SK-N-SH treated with all-trans-retinoic acid at 6 μM for 48 hours (cell line): ENCODE data around the gene CSGALNACT2.

Source experiments
- ATAC-seq: fragments of 200-7000 bp; cut with Tn5 transposase; 3 replicates; pipeline ENCODE4 v1.9.1; 2020; ENCODE audit warnings: mild to moderate bottlenecking, moderate library complexity
- BACH2 ChIP-seq: fragments of 250-450 bp; sonication (Bioruptor Pico); IDR thresholded peaks from 2 replicates; pipeline ENCODE4 v1.9.0; 2021; ENCODE audit warnings: mild to moderate bottlenecking, borderline replicate concordance
- CREB5 ChIP-seq: fragments of 250-450 bp; sonication (Bioruptor Pico); IDR thresholded peaks from 2 replicates; pipeline ENCODE4 v1.5.1; 2020; ENCODE audit warnings: low read depth, mild to moderate bottlenecking, moderate library complexity
- CSRNP3 ChIP-seq: fragments of 250-450 bp; sonication (Bioruptor Pico); IDR thresholded peaks from 2 replicates; pipeline ENCODE4 v1.5.1; 2021; ENCODE audit warnings: mild to moderate bottlenecking, moderate library complexity
- ESRRG ChIP-seq: fragments of 250-450 bp; sonication (Bioruptor Pico); IDR thresholded peaks from 2 replicates; pipeline ENCODE4 v1.6.1; 2021; ENCODE audit warnings: mild to moderate bottlenecking
- GLIS3 ChIP-seq: fragments of 250-450 bp; sonication (Bioruptor Pico); IDR thresholded peaks from 2 replicates; pipeline ENCODE4 v1.5.0; 2020; ENCODE audit warnings: mild to moderate bottlenecking, moderate library complexity
- ISL1 ChIP-seq: fragments of 250-450 bp; sonication (Bioruptor Pico); IDR thresholded peaks from 2 replicates; pipeline ENCODE4 v2.1.2; 2022; ENCODE audit warnings: mild to moderate bottlenecking, moderate library complexity
- OSR1 ChIP-seq: fragments of 250-450 bp; sonication (Bioruptor Pico); IDR thresholded peaks from 2 replicates; pipeline ENCODE4 v1.8.0; 2022; ENCODE audit warnings: moderate library complexity, mild to moderate bottlenecking, inconsistent platforms
- PPARA ChIP-seq: fragments of 250-450 bp; sonication (Bioruptor Pico); IDR thresholded peaks from 2 replicates; pipeline ENCODE4 v1.5.0; 2020; ENCODE audit warnings: mild to moderate bottlenecking, borderline replicate concordance
- RARB ChIP-seq: fragments of 250-450 bp; sonication (Bioruptor Pico); IDR thresholded peaks from 2 replicates; pipeline ENCODE4 v1.8.0; 2021; ENCODE audit warnings: mild to moderate bottlenecking, moderate library complexity
- SNAI2 ChIP-seq: fragments of 250-450 bp; sonication (Bioruptor Pico); IDR thresholded peaks from 2 replicates; pipeline ENCODE4 v1.5.0; 2020; ENCODE audit warnings: mild to moderate bottlenecking, moderate library complexity
- TCF4 ChIP-seq: fragments of 250-450 bp; sonication (Bioruptor Pico); IDR thresholded peaks from 2 replicates; pipeline ENCODE4 v1.8.0; 2021; ENCODE audit warnings: mild to moderate bottlenecking, moderate library complexity, borderline replicate concordance
- TOX ChIP-seq: fragments of 250-450 bp; sonication (Bioruptor Pico); IDR thresholded peaks from 2 replicates; pipeline ENCODE4 v1.8.0; 2021; ENCODE audit warnings: mild to moderate bottlenecking, moderate library complexity, borderline replicate concordance
- ZC3H10 ChIP-seq: fragments of 250-450 bp; sonication (Bioruptor Pico); IDR thresholded peaks from 2 replicates; pipeline ENCODE4 v1.5.1; 2021; ENCODE audit warnings: mild to moderate bottlenecking, moderate library complexity
- ZFP3 ChIP-seq: fragments of 250-450 bp; sonication (Bioruptor Pico); IDR thresholded peaks from 2 replicates; pipeline ENCODE4 v1.5.0; 2020; ENCODE audit warnings: mild to moderate bottlenecking, moderate library complexity
- ZNF565 ChIP-seq: fragments of 450-650 bp; formaldehyde crosslinking; conservative IDR thresholded peaks from 2 replicates; pipeline ENCODE4 v1.5.0; 2020; ENCODE audit warnings: low read depth, mild to moderate bottlenecking, moderate library complexity
- ZNF70 ChIP-seq: fragments of 450-650 bp; formaldehyde crosslinking; IDR thresholded peaks from 2 replicates; pipeline ENCODE4 v1.5.0; 2020; ENCODE audit warnings: mild to moderate bottlenecking, moderate library complexity
- ZNF8 ChIP-seq: fragments of 450-650 bp; formaldehyde crosslinking; IDR thresholded peaks from 2 replicates; pipeline ENCODE4 v1.5.0; 2020; ENCODE audit warnings: mild to moderate bottlenecking, moderate library complexity
- TF ChIP-seq, protein P1 (sequence below): fragments of 250-450 bp; sonication (Bioruptor Pico); IDR thresholded peaks from 2 replicates; pipeline ENCODE4 v1.5.0; 2020; ENCODE audit warnings: mild to moderate bottlenecking, moderate library complexity
- TF ChIP-seq, protein P2 (sequence below): fragments of 250-450 bp; sonication (Bioruptor Pico); IDR thresholded peaks from 2 replicates; pipeline ENCODE4 v1.8.0; 2020; ENCODE audit warnings: mild to moderate bottlenecking, moderate library complexity, borderline replicate concordance

The CSGALNACT2 gene

GRCh38 chr10:43167498-43167889 is 29.2 kb downstream of the CSGALNACT2 start:
- no peak for ATAC-seq
- TF ChIP-seq, protein P1, sequence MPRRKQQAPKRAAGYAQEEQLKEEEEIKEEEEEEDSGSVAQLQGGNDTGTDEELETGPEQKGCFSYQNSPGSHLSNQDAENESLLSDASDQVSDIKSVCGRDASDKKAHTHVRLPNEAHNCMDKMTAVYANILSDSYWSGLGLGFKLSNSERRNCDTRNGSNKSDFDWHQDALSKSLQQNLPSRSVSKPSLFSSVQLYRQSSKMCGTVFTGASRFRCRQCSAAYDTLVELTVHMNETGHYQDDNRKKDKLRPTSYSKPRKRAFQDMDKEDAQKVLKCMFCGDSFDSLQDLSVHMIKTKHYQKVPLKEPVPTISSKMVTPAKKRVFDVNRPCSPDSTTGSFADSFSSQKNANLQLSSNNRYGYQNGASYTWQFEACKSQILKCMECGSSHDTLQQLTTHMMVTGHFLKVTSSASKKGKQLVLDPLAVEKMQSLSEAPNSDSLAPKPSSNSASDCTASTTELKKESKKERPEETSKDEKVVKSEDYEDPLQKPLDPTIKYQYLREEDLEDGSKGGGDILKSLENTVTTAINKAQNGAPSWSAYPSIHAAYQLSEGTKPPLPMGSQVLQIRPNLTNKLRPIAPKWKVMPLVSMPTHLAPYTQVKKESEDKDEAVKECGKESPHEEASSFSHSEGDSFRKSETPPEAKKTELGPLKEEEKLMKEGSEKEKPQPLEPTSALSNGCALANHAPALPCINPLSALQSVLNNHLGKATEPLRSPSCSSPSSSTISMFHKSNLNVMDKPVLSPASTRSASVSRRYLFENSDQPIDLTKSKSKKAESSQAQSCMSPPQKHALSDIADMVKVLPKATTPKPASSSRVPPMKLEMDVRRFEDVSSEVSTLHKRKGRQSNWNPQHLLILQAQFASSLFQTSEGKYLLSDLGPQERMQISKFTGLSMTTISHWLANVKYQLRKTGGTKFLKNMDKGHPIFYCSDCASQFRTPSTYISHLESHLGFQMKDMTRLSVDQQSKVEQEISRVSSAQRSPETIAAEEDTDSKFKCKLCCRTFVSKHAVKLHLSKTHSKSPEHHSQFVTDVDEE (CRISPR knock-in tag): no peak
- TF ChIP-seq ZNF70 (CRISPR knock-in tag) (no peak), ISL1 (CRISPR knock-in tag) (no peak)

- TF ChIP-seq BACH2 (no peak), TOX (no peak), ISL1 (CRISPR knock-in tag) (no peak), ZFP3 (CRISPR knock-in tag) (no peak), CREB5 (CRISPR knock-in tag) (no peak), OSR1 (CRISPR knock-in tag) (no peak), ZNF70 (CRISPR knock-in tag) (no peak)
- TF ChIP-seq, protein P2, sequence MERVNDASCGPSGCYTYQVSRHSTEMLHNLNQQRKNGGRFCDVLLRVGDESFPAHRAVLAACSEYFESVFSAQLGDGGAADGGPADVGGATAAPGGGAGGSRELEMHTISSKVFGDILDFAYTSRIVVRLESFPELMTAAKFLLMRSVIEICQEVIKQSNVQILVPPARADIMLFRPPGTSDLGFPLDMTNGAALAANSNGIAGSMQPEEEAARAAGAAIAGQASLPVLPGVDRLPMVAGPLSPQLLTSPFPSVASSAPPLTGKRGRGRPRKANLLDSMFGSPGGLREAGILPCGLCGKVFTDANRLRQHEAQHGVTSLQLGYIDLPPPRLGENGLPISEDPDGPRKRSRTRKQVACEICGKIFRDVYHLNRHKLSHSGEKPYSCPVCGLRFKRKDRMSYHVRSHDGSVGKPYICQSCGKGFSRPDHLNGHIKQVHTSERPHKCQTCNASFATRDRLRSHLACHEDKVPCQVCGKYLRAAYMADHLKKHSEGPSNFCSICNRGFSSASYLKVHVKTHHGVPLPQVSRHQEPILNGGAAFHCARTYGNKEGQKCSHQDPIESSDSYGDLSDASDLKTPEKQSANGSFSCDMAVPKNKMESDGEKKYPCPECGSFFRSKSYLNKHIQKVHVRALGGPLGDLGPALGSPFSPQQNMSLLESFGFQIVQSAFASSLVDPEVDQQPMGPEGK (CRISPR knock-in tag): no peak
- ATAC-seq: no peak; the same call in 1 of the 3 replicates
These were observed 32.2 kb downstream of the CSGALNACT2 start for GRCh38 chr10:43170491-43170890.

- ATAC-seq: no peak
These were observed 34.4 kb downstream of the CSGALNACT2 start for GRCh38 chr10:43172645-43173044.

DNA sequence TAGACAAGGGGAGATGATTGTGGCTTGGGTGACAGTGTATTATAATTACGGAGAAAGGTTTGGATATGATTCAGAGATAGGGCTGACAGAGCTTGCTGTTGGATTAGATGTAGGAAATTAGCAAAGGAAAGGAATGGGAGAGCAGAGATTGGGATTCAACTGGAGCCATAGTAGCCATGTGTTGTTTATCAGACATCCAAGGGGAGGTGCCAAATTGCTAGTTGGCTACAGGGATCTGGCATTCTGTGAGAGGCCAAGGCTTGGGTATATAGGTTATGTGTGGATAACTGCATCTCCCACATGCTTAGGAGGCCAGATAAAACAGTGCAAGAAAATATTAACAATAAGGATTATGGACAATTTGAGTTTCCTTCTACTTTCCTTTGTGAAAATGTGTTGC is 34.9 kb downstream of the CSGALNACT2 start:
- no peak; the same call in 2 of the 3 replicates for ATAC-seq
- TF ChIP-seq SNAI2: no peak
- no peak for TF ChIP-seq CSRNP3 (CRISPR knock-in tag)
- no peak for TF ChIP-seq ESRRG (CRISPR knock-in tag)
- no peak for TF ChIP-seq BACH2
- no peak for TF ChIP-seq ZNF8
- no peak for TF ChIP-seq PPARA (CRISPR knock-in tag)
- TF ChIP-seq ZNF565 (CRISPR knock-in tag): no peak

More at GRCh38 chr10:43172645-43173044, 34.4 kb downstream of the CSGALNACT2 start:
- TF ChIP-seq RARB (CRISPR knock-in tag) (no peak), ZFP3 (CRISPR knock-in tag) (no peak), ISL1 (CRISPR knock-in tag) (no peak)

- ATAC-seq: no peak
- TF ChIP-seq ESRRG (CRISPR knock-in tag) (no peak), OSR1 (CRISPR knock-in tag) (no peak)
These were observed 36.7 kb downstream of the CSGALNACT2 start for GRCh38 chr10:43174969-43175368.

DNA sequence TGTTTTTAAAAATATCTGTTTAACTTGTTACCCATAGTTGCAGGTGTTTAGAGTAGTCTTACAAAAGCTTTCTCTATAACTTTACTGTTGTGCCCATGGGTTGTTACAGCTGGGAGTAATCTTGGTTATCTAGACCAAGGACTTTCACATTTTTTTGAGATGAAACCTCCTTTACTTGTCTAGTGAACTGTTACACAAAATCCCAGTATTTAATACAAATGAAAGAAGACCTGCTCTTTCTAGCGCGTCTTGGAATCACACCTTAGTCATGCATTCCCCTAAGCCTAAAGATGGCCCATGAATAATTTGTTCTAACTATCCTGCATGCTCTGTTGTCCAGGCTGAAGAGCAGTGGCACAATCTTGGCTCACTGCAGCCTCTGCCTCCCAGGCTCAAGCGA is 38.0 kb downstream of the CSGALNACT2 start:
- ATAC-seq: no peak
- TF ChIP-seq CSRNP3 (CRISPR knock-in tag) (no peak), GLIS3 (CRISPR knock-in tag) (no peak), ZC3H10 (CRISPR knock-in tag) (no peak), TCF4 (CRISPR knock-in tag) (no peak), ZNF565 (CRISPR knock-in tag) (no peak), ZNF8 (no peak)
